H9 (cell line): ENCODE measurements around the gene RAB31. TPM values are rescaled to one million over a fixed set of nuclear protein-coding genes. Genes with fewer than 3 reads are reported as not detected.

Source experiments
- DNase-seq: peaks from one replicate; pipeline ENCODE4 v3.0.0-alpha.2; 2017
- H2AFZ ChIP-seq: one replicate; pipeline ENCODE4 v1.6.1; 2013; ENCODE audit warnings: mild to moderate bottlenecking, low read length, control low read depth, moderate library complexity
- H2AK5ac ChIP-seq: 2 replicates; pipeline ENCODE4 v1.6.1; 2013; ENCODE audit warnings: low read length, control low read depth, mixed read lengths; ENCODE audit not compliant: insufficient read length
- H2BK120ac ChIP-seq: one replicate; pipeline ENCODE4 v1.6.1; 2013; ENCODE audit warnings: low read depth, mild to moderate bottlenecking, low read length, control low read depth, inconsistent platforms; ENCODE audit not compliant: poor library complexity, severe bottlenecking
- H2BK12ac ChIP-seq: 2 replicates; pipeline ENCODE4 v1.6.1; 2013; ENCODE audit warnings: low read length, control low read depth, mixed read lengths, low read depth; ENCODE audit not compliant: insufficient read length
- H2BK15ac ChIP-seq: 2 replicates; pipeline ENCODE4 v1.6.1; 2013; ENCODE audit warnings: low read depth, low read length, control low read depth
- H2BK20ac ChIP-seq: one replicate; pipeline ENCODE4 v1.6.1; 2013; ENCODE audit warnings: low read depth, mild to moderate bottlenecking, low read length, control low read depth, inconsistent platforms; ENCODE audit not compliant: poor library complexity, severe bottlenecking
- H2BK5ac ChIP-seq: 2 replicates; pipeline ENCODE4 v1.6.1; 2013; ENCODE audit warnings: low read length, control low read depth, mixed read lengths; ENCODE audit not compliant: insufficient read length
- H3K14ac ChIP-seq: 2 replicates; pipeline ENCODE4 v1.6.1; 2013; ENCODE audit warnings: low read length, control low read depth; ENCODE audit not compliant: insufficient read depth
- H3K18ac ChIP-seq: 2 replicates; pipeline ENCODE4 v1.6.1; 2013; ENCODE audit warnings: low read depth, mild to moderate bottlenecking, mixed read lengths, low read length, control low read depth; ENCODE audit not compliant: insufficient read length
- H3K23ac ChIP-seq: 2 replicates; pipeline ENCODE4 v1.6.1; 2013; ENCODE audit warnings: low read length, control low read depth, mixed read lengths, low read depth; ENCODE audit not compliant: insufficient read length
- H3K23me2 ChIP-seq: 2 replicates; pipeline ENCODE4 v1.6.1; 2013; ENCODE audit warnings: low read depth, mild to moderate bottlenecking, mixed read lengths, low read length, control low read depth; ENCODE audit not compliant: insufficient read length, poor library complexity, severe bottlenecking
- H3K27ac ChIP-seq: 2 replicates; pipeline ENCODE4 v1.5.1; 2013; ENCODE audit warnings: low read length, control low read depth, mixed read lengths, low read depth; ENCODE audit not compliant: insufficient read length
- H3K27me3 ChIP-seq: 2 replicates; pipeline ENCODE4 v1.6.1; 2013; ENCODE audit warnings: low read length, control low read depth, inconsistent platforms; ENCODE audit not compliant: insufficient read depth
- H3K4ac ChIP-seq: 2 replicates; pipeline ENCODE4 v1.6.1; 2013; ENCODE audit warnings: low read depth, mild to moderate bottlenecking, control low read depth, inconsistent platforms, low read length, moderate library complexity
- H3K4me1 ChIP-seq: 2 replicates; pipeline ENCODE4 v1.6.1; 2013; ENCODE audit warnings: low read length, control low read depth, inconsistent platforms; ENCODE audit not compliant: insufficient read depth
- H3K4me2 ChIP-seq: 2 replicates; pipeline ENCODE4 v1.6.1; 2013; ENCODE audit warnings: low read length, control low read depth, mixed read lengths; ENCODE audit not compliant: insufficient read length, insufficient read depth
- H3K56ac ChIP-seq: 2 replicates; pipeline ENCODE4 v1.6.1; 2013; ENCODE audit warnings: low read depth, mild to moderate bottlenecking, mixed read lengths, low read length, control low read depth; ENCODE audit not compliant: insufficient read length
- H3K79me1 ChIP-seq: 2 replicates; pipeline ENCODE4 v1.6.1; 2013; ENCODE audit warnings: low read depth, mild to moderate bottlenecking, moderate library complexity, low read length, control low read depth, inconsistent platforms; ENCODE audit not compliant: insufficient read depth, poor library complexity, severe bottlenecking
- H3K79me2 ChIP-seq: 2 replicates; pipeline ENCODE4 v1.6.1; 2013; ENCODE audit warnings: low read length, control low read depth, inconsistent platforms; ENCODE audit not compliant: insufficient read depth
- H3K9ac ChIP-seq: 2 replicates; pipeline ENCODE4 v1.6.1; 2013; ENCODE audit warnings: low read length, control low read depth, mixed read lengths; ENCODE audit not compliant: insufficient read length; ENCODE audit errors: extremely low read depth
- H3K9me3 ChIP-seq: one replicate; pipeline ENCODE4 v1.6.1; 2013; ENCODE audit warnings: low read depth, low read length, inconsistent platforms; ENCODE audit not compliant: control insufficient read depth
- H3T11ph ChIP-seq: one replicate; pipeline ENCODE4 v1.6.1; 2013; ENCODE audit warnings: mild to moderate bottlenecking, low read length, control low read depth, inconsistent platforms
- H4K20me1 ChIP-seq: one replicate; pipeline ENCODE4 v1.6.1; 2013; ENCODE audit not compliant: control insufficient read depth, insufficient read length, insufficient read depth
- H4K5ac ChIP-seq: 2 replicates; pipeline ENCODE4 v1.6.1; 2013; ENCODE audit warnings: low read depth, mild to moderate bottlenecking, mixed read lengths, low read length, control low read depth; ENCODE audit not compliant: insufficient read length
- H4K8ac ChIP-seq: replicated peaks from 2 replicates; pipeline ENCODE4 v1.6.1; 2013; ENCODE audit warnings: low read length, control low read depth, mixed read lengths, low read depth; ENCODE audit not compliant: insufficient read length
- H4K91ac ChIP-seq: 2 replicates; pipeline ENCODE4 v1.6.1; 2013; ENCODE audit warnings: low read depth, mild to moderate bottlenecking, moderate library complexity, mixed read lengths, low read length, control low read depth; ENCODE audit not compliant: insufficient read length
- H3K27ac Mint-ChIP-seq, 3 experiments: 2 replicates in 2 of 3; 3 replicates in 1 of 3; pipeline ENCODE4 v1.8.0; 2020 to 2021; ENCODE audit warnings: mixed read lengths in 3 of 3, mild to moderate bottlenecking in 1 of 3, moderate library complexity in 1 of 3
- H3K27me3 Mint-ChIP-seq: 2 replicates; pipeline ENCODE4 v1.8.0; 2021; ENCODE audit warnings: low read depth, mild to moderate bottlenecking, moderate library complexity, mixed read lengths
- H3K36me3 Mint-ChIP-seq, 3 experiments: 2 replicates in 2 of 3; 3 replicates in 1 of 3; pipeline ENCODE4 v1.8.0; 2020 to 2021; ENCODE audit warnings: low read depth in 3 of 3, mixed read lengths in 3 of 3; ENCODE audit not compliant: insufficient read depth in 1 of 3
- H3K4me1 Mint-ChIP-seq, 2 experiments: 2 replicates each; pipeline ENCODE4 v1.8.0; 2020; ENCODE audit warnings: mixed read lengths in 2 of 2
- H3K4me3 Mint-ChIP-seq, 2 experiments: 2 replicates in 1 of 2; 3 replicates in 1 of 2; pipeline ENCODE4 v1.8.0; 2020 to 2021; ENCODE audit warnings: mild to moderate bottlenecking in 2 of 2, mixed read lengths in 2 of 2, moderate library complexity in 1 of 2
- H3K9me3 Mint-ChIP-seq, 2 experiments: 2 replicates in 1 of 2; 3 replicates in 1 of 2; pipeline ENCODE4 v1.8.0; 2020; ENCODE audit warnings: mild to moderate bottlenecking in 2 of 2, mixed read lengths in 2 of 2, moderate library complexity in 1 of 2
- CTCF ChIP-seq: fragments of 200-600 bp; sonication (generic); conservative IDR thresholded peaks from 3 replicates; pipeline ENCODE4 v1.8.0; 2021; ENCODE audit warnings: antibody characterized with exemption, mild to moderate bottlenecking
- WGBS: extraction: QIAGEN DNeasy Blood & Tissue Kit; methylation state at CpG from one replicate; pipeline ENCODE4 v1.1.7; 2013; ENCODE audit warnings: missing lambda C conversion rate, low lambda C conversion rate, mixed read lengths; ENCODE audit not compliant: insufficient read length; ENCODE audit errors: extremely low coverage; 5-methylcytosine and 5-hydroxymethylcytosine counted together
- total RNA-seq: library from RNA; stranded (reverse); gene quantifications from 2 replicates; pipeline ENCODE4 v1.2.1, GENCODE V29; 2021

The RAB31 gene
- total RNA-seq, 1 experiment from 2014 or later: 22.4 TPM

- H3K18ac ChIP-seq: no peak overlapping the region
- H3K27ac Mint-ChIP-seq: no peak overlapping the region
- WGBS: no CpG with 5 or more reads among the region's 11 CpGs
- no peaks in the 10 kb centered on the region for H3K79me1 ChIP-seq
- H3K9me3 Mint-ChIP-seq: peaks cover 3 to 12% of the 10 kb centered on the region in 2 experiments; a peak in 3 of 5 replicates
- no peak for TF ChIP-seq CTCF
- H4K20me1 ChIP-seq: no peaks in the 10 kb centered on the region
- no peaks in the 10 kb centered on the region for H3K79me2 ChIP-seq
- no peak overlapping the region for H3K9ac ChIP-seq
- no peaks in the 10 kb centered on the region for H3K23me2 ChIP-seq
- H2BK12ac ChIP-seq: no peak overlapping the region
- H3K36me3 Mint-ChIP-seq: peaks cover 0 to 20% (median 6%) of the 10 kb centered on the region in 3 experiments; a peak in 4 of 7 replicates
- H3K4me1 ChIP-seq: no peaks in the 10 kb centered on the region
- no peak overlapping the region for H4K5ac ChIP-seq
- no peak overlapping the region for H2BK5ac ChIP-seq
- no peaks in the 10 kb centered on the region; a peak in 1 of 4 replicates for H3K4me1 Mint-ChIP-seq
- H3K27me3 Mint-ChIP-seq: no peaks in the 10 kb centered on the region
- H3K9me3 ChIP-seq: no peaks in the 10 kb centered on the region
- DNase-seq: no peak
- H3T11ph ChIP-seq: no peak overlapping the region
- no peak overlapping the region for H3K27ac ChIP-seq
- no peak overlapping the region for H4K91ac ChIP-seq
- no peak overlapping the region for H2AFZ ChIP-seq
- H4K8ac ChIP-seq: no peak overlapping the region
- H3K14ac ChIP-seq: no peak overlapping the region
- no peak overlapping the region for H2BK20ac ChIP-seq
- H3K4me2 ChIP-seq: no peak overlapping the region
- no peaks in the 10 kb centered on the region for H3K27me3 ChIP-seq
- no peak overlapping the region for H2BK120ac ChIP-seq
- no peak overlapping the region for H2AK5ac ChIP-seq
- H2BK15ac ChIP-seq: no peak overlapping the region
- H3K23ac ChIP-seq: no peak overlapping the region
- no peak overlapping the region for H3K4me3 Mint-ChIP-seq
- H3K56ac ChIP-seq: no peak overlapping the region
- H3K4ac ChIP-seq: no peak overlapping the region
Measured at GRCh38 chr18:9822587-9823185, 114.6 kb downstream of the RAB31 start.
